GM23338 (cell line): ENCODE measurements around the gene ASTN1. TPM values are rescaled to one million over a fixed set of nuclear protein-coding genes. Genes with fewer than 3 reads are reported as not detected.

Experiments used
- ATAC-seq: fragments of 200-7000 bp; cut with Tn5 transposase; 3 replicates; pipeline ENCODE4 v1.9.1; 2020
- DNase-seq: peaks from one replicate; pipeline ENCODE4 v3.0.0-alpha.2; 2015; ENCODE audit warnings: low spot score
- H2AFZ ChIP-seq: fragments of 200-600 bp; sonication (generic); 2 replicates; pipeline ENCODE4 v1.8.0; 2016; ENCODE audit warnings: antibody characterized with exemption, mild to moderate bottlenecking, moderate library complexity
- H3F3A ChIP-seq: fragments of 200-600 bp; sonication (generic); replicated peaks from 2 replicates; pipeline ENCODE4 v1.8.0; 2017; ENCODE audit warnings: antibody characterized with exemption, mixed run types, low read depth
- H3K27ac ChIP-seq: fragments of 200-600 bp; sonication (generic); 2 replicates; pipeline ENCODE4 v1.6.1; 2016; ENCODE audit warnings: low read depth
- H3K27me3 ChIP-seq: fragments of 200-600 bp; sonication (generic); 2 replicates; pipeline ENCODE4 v1.8.0; 2016; ENCODE audit warnings: mild to moderate bottlenecking, mixed run types, moderate library complexity; ENCODE audit not compliant: insufficient read depth
- H3K36me3 ChIP-seq: fragments of 200-600 bp; sonication (generic); 2 replicates; pipeline ENCODE4 v1.8.0; 2016; ENCODE audit warnings: mild to moderate bottlenecking; ENCODE audit not compliant: insufficient read depth
- H3K4me1 ChIP-seq: fragments of 200-600 bp; sonication (generic); 2 replicates; pipeline ENCODE4 v1.8.0; 2016; ENCODE audit warnings: mild to moderate bottlenecking, moderate library complexity; ENCODE audit not compliant: insufficient read depth
- H3K4me2 ChIP-seq: fragments of 200-600 bp; sonication (generic); 2 replicates; pipeline ENCODE4 v1.7.1; 2017; ENCODE audit warnings: mixed run types
- H3K4me3 ChIP-seq: fragments of 200-600 bp; sonication (generic); 2 replicates; pipeline ENCODE4 v1.6.1; 2016; ENCODE audit warnings: mixed run types
- H3K79me2 ChIP-seq: fragments of 200-600 bp; sonication (generic); replicated peaks from 2 replicates; pipeline ENCODE4 v1.8.0; 2017; ENCODE audit warnings: mild to moderate bottlenecking; ENCODE audit not compliant: insufficient read depth
- H3K9me2 ChIP-seq: fragments of 200-600 bp; sonication (generic); 2 replicates; pipeline ENCODE4 v1.8.0; 2017; ENCODE audit not compliant: insufficient read depth
- H4K20me1 ChIP-seq: fragments of 200-600 bp; sonication (generic); replicated peaks from 2 replicates; pipeline ENCODE4 v1.8.0; 2017; ENCODE audit warnings: mild to moderate bottlenecking; ENCODE audit not compliant: insufficient read depth
- H3K27ac Mint-ChIP-seq: 2 replicates; pipeline ENCODE4 v1.8.0; 2020; ENCODE audit warnings: inconsistent platforms, mild to moderate bottlenecking, moderate library complexity, mixed read lengths
- H3K27me3 Mint-ChIP-seq: 3 replicates; pipeline ENCODE4 v1.8.0; 2022; ENCODE audit warnings: low read depth, mild to moderate bottlenecking, moderate library complexity, mixed read lengths, inconsistent platforms; ENCODE audit not compliant: insufficient read depth, poor library complexity
- H3K36me3 Mint-ChIP-seq: 3 replicates; pipeline ENCODE4 v1.8.0; 2021; ENCODE audit warnings: low read depth, mild to moderate bottlenecking, inconsistent platforms, moderate library complexity, mixed read lengths
- H3K4me1 Mint-ChIP-seq: 3 replicates; pipeline ENCODE4 v1.8.0; 2020; ENCODE audit warnings: mild to moderate bottlenecking, inconsistent platforms, mixed read lengths
- H3K4me3 Mint-ChIP-seq: 3 replicates; pipeline ENCODE4 v1.8.0; 2021; ENCODE audit warnings: moderate library complexity, mild to moderate bottlenecking, inconsistent platforms, mixed read lengths
- H3K9me3 Mint-ChIP-seq: 3 replicates; pipeline ENCODE4 v1.8.0; 2020; ENCODE audit warnings: moderate library complexity, mild to moderate bottlenecking, inconsistent platforms, mixed read lengths
- CREB1 ChIP-seq: fragments of 250-450 bp; sonication (Bioruptor Pico); IDR thresholded peaks from 2 replicates; pipeline ENCODE4 v1.5.0; 2020; ENCODE audit warnings: low read depth, mild to moderate bottlenecking, moderate library complexity
- CTCF ChIP-seq, 2 experiments: fragments of 200-600 bp in 1 of 2; sonication (generic) in 1 of 2; conservative IDR thresholded peaks; 2 replicates each; pipeline versions ENCODE4 v1.5.1 to v1.6.1; 2016 to 2017; ENCODE audit warnings: antibody characterized with exemption in 2 of 2, low read depth in 2 of 2, mild to moderate bottlenecking in 2 of 2, moderate library complexity in 1 of 2
- ETS1 ChIP-seq: IDR thresholded peaks from 2 replicates; pipeline ENCODE4 v1.6.1; 2016; ENCODE audit warnings: antibody characterized with exemption
- EZH2 ChIP-seq: fragments of 200-600 bp; sonication (generic); IDR thresholded peaks from one replicate; pipeline ENCODE4 v1.8.0; 2017; ENCODE audit warnings: antibody characterized with exemption, mild to moderate bottlenecking, low read depth; ENCODE audit not compliant: unreplicated experiment
- EZH2phosphoT487 ChIP-seq: fragments of 200-600 bp; sonication (generic); IDR thresholded peaks from one replicate; pipeline ENCODE4 v1.8.1; 2018; ENCODE audit warnings: antibody characterized with exemption; ENCODE audit not compliant: unreplicated experiment
- JUNB ChIP-seq: IDR thresholded peaks from one replicate; pipeline ENCODE4 v1.6.1; 2016; ENCODE audit warnings: antibody characterized with exemption; ENCODE audit not compliant: unreplicated experiment
- NANOG ChIP-seq: IDR thresholded peaks from 2 replicates; pipeline ENCODE4 v1.6.1; 2016; ENCODE audit warnings: antibody characterized with exemption, borderline replicate concordance
- POLR2AphosphoS5 ChIP-seq: IDR thresholded peaks from 2 replicates; pipeline ENCODE4 v1.6.1; 2016; ENCODE audit warnings: antibody characterized with exemption, low read depth
- STAT1 ChIP-seq: IDR thresholded peaks from one replicate; pipeline ENCODE4 v1.6.1; 2016; ENCODE audit warnings: antibody characterized with exemption; ENCODE audit not compliant: unreplicated experiment
- ZNF114 ChIP-seq: fragments of 250-450 bp; sonication (Bioruptor Pico); IDR thresholded peaks from 2 replicates; pipeline ENCODE4 v1.5.0; 2020; ENCODE audit warnings: mild to moderate bottlenecking, moderate library complexity
- ZNF331 ChIP-seq: fragments of 250-450 bp; sonication (Bioruptor Pico); IDR thresholded peaks from 2 replicates; pipeline ENCODE4 v1.5.0; 2020; ENCODE audit warnings: low read depth, mild to moderate bottlenecking, moderate library complexity
- ZNF462 ChIP-seq: fragments of 250-450 bp; sonication (Bioruptor Pico); IDR thresholded peaks from 2 replicates; pipeline ENCODE4 v1.5.0; 2020; ENCODE audit warnings: mild to moderate bottlenecking, moderate library complexity
- polyA plus RNA-seq: library from polyadenylated mRNA; unstranded; fragments of >200 nt; fragmentation: Nextera tagmentation; extraction: Ambion mirVana; gene quantifications from 2 replicates; pipeline ENCODE4 v1.2.1, GENCODE V29; 2016
- total RNA-seq: library from RNA; depleted of rRNA; stranded (reverse); fragments of >200 nt; shearing (Covaris generic); gene quantifications from 2 replicates; pipeline ENCODE4 v1.2.3, GENCODE V29; 2014

The ASTN1 gene
- total and polyA plus RNA-seq, 2 experiments from 2014 or later = 2.0 to 5.2 TPM

GRCh38 chr1:176987016-176987415, 177.5 kb downstream of the ASTN1 start:
- Histone ChIP-seq H3K27me3 (no peaks in the 10 kb centered on the region), H3K4me1 (no peaks in the 10 kb centered on the region; the same call in 1 of the 2 replicates), H3K4me2 (no peak overlapping the region), H2AFZ (no peak overlapping the region), H3K9me2 (peaks cover 4% of the 10 kb centered on the region; the same call in 1 of the 2 replicates), H3K27ac (no peak overlapping the region), H3K4me3 (no peak overlapping the region), H4K20me1 (no peaks in the 10 kb centered on the region), H3K79me2 (no peaks in the 10 kb centered on the region), H3F3A (no peaks in the 10 kb centered on the region), H3K36me3 (no peaks in the 10 kb centered on the region)
- ATAC-seq = no peak
- Mint-ChIP-seq H3K9me3 (no peaks in the 10 kb centered on the region), H3K36me3 (no peaks in the 10 kb centered on the region), H3K4me3 (no peak overlapping the region), H3K27me3 (peaks cover 2% of the 10 kb centered on the region), H3K4me1 (peaks cover 12% of the 10 kb centered on the region; the same call in 2 of the 3 replicates), H3K27ac (no peak overlapping the region)
- no peak for TF ChIP-seq STAT1
- no peak for TF ChIP-seq JUNB
- no peak for DNase-seq

- Histone ChIP-seq H4K20me1 (no peaks in the 10 kb centered on the region), H3F3A (no peaks in the 10 kb centered on the region), H3K79me2 (no peaks in the 10 kb centered on the region), H3K9me2 (peaks cover 4% of the 10 kb centered on the region; the same call in 1 of the 2 replicates), H3K4me3 (no peak overlapping the region), H3K4me1 (no peaks in the 10 kb centered on the region; the same call in 1 of the 2 replicates), H3K27ac (no peak overlapping the region), H3K27me3 (no peaks in the 10 kb centered on the region), H3K36me3 (no peaks in the 10 kb centered on the region), H3K4me2 (no peak overlapping the region), H2AFZ (no peak overlapping the region)
- Mint-ChIP-seq H3K4me1 (no peaks in the 10 kb centered on the region), H3K36me3 (no peaks in the 10 kb centered on the region), H3K9me3 (no peaks in the 10 kb centered on the region), H3K4me3 (no peak overlapping the region), H3K27me3 (no peaks in the 10 kb centered on the region), H3K27ac (no peak overlapping the region)
- DNase-seq (no peak), ATAC-seq (no peak)
- TF ChIP-seq CTCF (conservative IDR thresholded peaks at IDR 0.05; ENCODE audit: low read depth in 2 of 2) (no peak), POLR2AphosphoS5 (no peak), STAT1 (no peak), EZH2phosphoT487 (no peak), JUNB (no peak), ZNF114 (no peak), ZNF331 (no peak), NANOG (no peak), CREB1 (CRISPR knock-in tag) (no peak), ETS1 (no peak), EZH2 (no peak), ZNF462 (CRISPR knock-in tag) (no peak)
Observed at GRCh38 chr1:176983731-176984130, 180.8 kb downstream of the ASTN1 start.
